Mesendoderm (in vitro differentiated cells): ENCODE results near the gene MUS81.

ENCODE experiments used
- DNase-seq: peaks from one replicate; pipeline ENCODE4 v3.0.0; 2013
- H2AK5ac ChIP-seq: 2 replicates; pipeline ENCODE4 v1.6.1; 2013; ENCODE audit warnings: low read length, inconsistent platforms
- H2BK120ac ChIP-seq: 2 replicates; pipeline ENCODE4 v1.6.1; 2013; ENCODE audit warnings: low read depth, mild to moderate bottlenecking, low read length, moderate library complexity, mixed read lengths
- H2BK15ac ChIP-seq: replicated peaks from 2 replicates; pipeline ENCODE4 v1.6.1; 2013; ENCODE audit warnings: low read depth, mild to moderate bottlenecking, moderate library complexity
- H2BK5ac ChIP-seq: 2 replicates; pipeline ENCODE4 v1.6.1; 2013; ENCODE audit warnings: low read length, inconsistent platforms
- H3K18ac ChIP-seq: 2 replicates; pipeline ENCODE4 v1.6.1; 2013; ENCODE audit warnings: mild to moderate bottlenecking, low read length, mixed read lengths
- H3K23ac ChIP-seq: one replicate; pipeline ENCODE4 v1.6.1; 2013; ENCODE audit warnings: low read length
- H3K27ac ChIP-seq: 2 replicates; pipeline ENCODE4 v1.5.1; 2013; ENCODE audit warnings: low read depth, mild to moderate bottlenecking, inconsistent platforms, low read length, moderate library complexity
- H3K27me3 ChIP-seq: 2 replicates; pipeline ENCODE4 v1.6.1; 2013; ENCODE audit warnings: low read length, control low read depth, mild to moderate bottlenecking, inconsistent platforms; ENCODE audit not compliant: insufficient read depth, poor library complexity
- H3K36me3 ChIP-seq: 2 replicates; pipeline ENCODE4 v1.6.1; 2013; ENCODE audit warnings: low read length, inconsistent platforms; ENCODE audit not compliant: control insufficient read depth, insufficient read depth
- H3K4ac ChIP-seq: one replicate; pipeline ENCODE4 v1.6.1; 2013; ENCODE audit warnings: low read depth, mild to moderate bottlenecking, low read length, moderate library complexity
- H3K4me1 ChIP-seq: 2 replicates; pipeline ENCODE4 v1.6.1; 2013; ENCODE audit warnings: low read depth, low read length, inconsistent platforms; ENCODE audit not compliant: control insufficient read depth
- H3K4me2 ChIP-seq: 2 replicates; pipeline ENCODE4 v1.6.1; 2013; ENCODE audit warnings: low read length
- H3K4me3 ChIP-seq: 2 replicates; pipeline ENCODE4 v1.5.1; 2013; ENCODE audit warnings: mild to moderate bottlenecking, low read length
- H3K56ac ChIP-seq: one replicate; pipeline ENCODE4 v1.6.1; 2013; ENCODE audit warnings: low read length
- H3K79me1 ChIP-seq: 2 replicates; pipeline ENCODE4 v1.6.1; 2013; ENCODE audit warnings: low read length, inconsistent platforms
- H3K79me2 ChIP-seq: 2 replicates; pipeline ENCODE4 v1.6.1; 2013; ENCODE audit warnings: mild to moderate bottlenecking, low read length; ENCODE audit not compliant: control insufficient read depth, insufficient read depth
- H3K9ac ChIP-seq: 2 replicates; pipeline ENCODE4 v1.6.1; 2013; ENCODE audit warnings: low read length, inconsistent platforms
- H4K5ac ChIP-seq: one replicate; pipeline ENCODE4 v1.6.1; 2013; ENCODE audit warnings: low read length
- H4K8ac ChIP-seq: one replicate; pipeline ENCODE4 v1.6.1; 2013; ENCODE audit warnings: low read depth, mild to moderate bottlenecking, control low read depth, low read length, moderate library complexity
- WGBS: extraction: QIAGEN DNeasy Blood & Tissue Kit; methylation state at CpG from one replicate; pipeline ENCODE4 v1.1.7; 2013; ENCODE audit warnings: low lambda C conversion rate, missing lambda C conversion rate; ENCODE audit not compliant: insufficient coverage; ENCODE audit errors: extremely low coverage; 5-methylcytosine and 5-hydroxymethylcytosine counted together

Gene MUS81

DNA sequence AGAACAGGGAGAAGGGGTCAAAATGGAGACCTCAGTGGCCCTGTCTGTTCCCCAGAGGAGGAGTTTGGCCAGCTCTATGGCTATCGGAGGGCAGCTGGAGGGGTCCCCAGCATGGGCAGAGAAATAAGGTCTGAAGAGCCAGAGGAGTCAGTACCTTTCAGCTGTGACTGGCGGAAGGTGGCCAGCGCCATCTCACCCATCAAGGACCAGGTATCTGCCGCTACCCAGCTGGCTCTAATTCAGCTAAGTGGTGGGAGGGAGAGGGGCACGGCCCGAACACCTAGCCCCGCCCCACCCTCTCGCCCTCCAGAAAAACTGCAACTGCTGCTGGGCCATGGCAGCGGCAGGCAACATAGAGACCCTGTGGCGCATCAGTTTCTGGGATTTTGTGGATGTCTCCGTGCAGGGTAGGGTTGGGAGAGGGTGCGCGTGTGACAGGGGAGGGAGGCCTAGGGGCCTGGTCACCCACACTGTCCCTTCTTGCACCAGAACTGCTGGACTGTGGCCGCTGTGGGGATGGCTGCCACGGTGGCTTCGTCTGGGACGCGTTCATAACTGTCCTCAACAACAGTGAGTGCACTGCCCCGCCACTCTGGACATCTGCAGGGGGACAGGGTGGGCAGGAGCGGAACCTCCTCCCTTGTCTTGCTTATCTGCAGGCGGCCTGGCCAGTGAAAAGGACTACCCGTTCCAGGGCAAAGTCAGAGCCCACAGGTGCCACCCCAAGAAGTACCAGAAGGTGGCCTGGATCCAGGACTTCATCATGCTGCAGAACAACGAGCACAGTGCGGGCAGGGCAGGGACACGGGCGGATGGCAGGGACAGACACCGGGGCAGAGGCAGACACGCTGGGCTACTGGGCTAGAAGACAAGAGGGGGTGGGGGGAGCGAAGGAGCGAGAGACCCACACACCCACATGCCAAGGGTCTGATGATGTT lies 22.2 kb downstream of the MUS81 start:
- no peak overlapping the region for H3K56ac ChIP-seq
- H3K4me2 ChIP-seq: no peak overlapping the region
- H4K8ac ChIP-seq: no peak overlapping the region
- peaks cover 5% of the 10 kb centered on the region for H3K79me1 ChIP-seq
- H3K4me3 ChIP-seq: no peak overlapping the region
- H4K5ac ChIP-seq: no peak overlapping the region
- H3K4ac ChIP-seq: no peak overlapping the region
- H2BK15ac ChIP-seq: no peak overlapping the region
- no peaks in the 10 kb centered on the region for H3K27me3 ChIP-seq
- no peak overlapping the region for H3K9ac ChIP-seq
- H3K27ac ChIP-seq: no peak overlapping the region
- WGBS: no CpG with 5 or more reads among the region's 30 CpGs
- no peak overlapping the region for H3K23ac ChIP-seq
- no peak overlapping the region for H3K18ac ChIP-seq
- H3K4me1 ChIP-seq: peaks cover under 1% of the 10 kb centered on the region
- H2BK5ac ChIP-seq: no peak overlapping the region
- no peak overlapping the region for H2AK5ac ChIP-seq
- H3K36me3 ChIP-seq: peaks cover 14% of the 10 kb centered on the region
- no peak overlapping the region for H2BK120ac ChIP-seq
- peaks cover 1% of the 10 kb centered on the region for H3K79me2 ChIP-seq
- DNase-seq: no peak

DNA sequence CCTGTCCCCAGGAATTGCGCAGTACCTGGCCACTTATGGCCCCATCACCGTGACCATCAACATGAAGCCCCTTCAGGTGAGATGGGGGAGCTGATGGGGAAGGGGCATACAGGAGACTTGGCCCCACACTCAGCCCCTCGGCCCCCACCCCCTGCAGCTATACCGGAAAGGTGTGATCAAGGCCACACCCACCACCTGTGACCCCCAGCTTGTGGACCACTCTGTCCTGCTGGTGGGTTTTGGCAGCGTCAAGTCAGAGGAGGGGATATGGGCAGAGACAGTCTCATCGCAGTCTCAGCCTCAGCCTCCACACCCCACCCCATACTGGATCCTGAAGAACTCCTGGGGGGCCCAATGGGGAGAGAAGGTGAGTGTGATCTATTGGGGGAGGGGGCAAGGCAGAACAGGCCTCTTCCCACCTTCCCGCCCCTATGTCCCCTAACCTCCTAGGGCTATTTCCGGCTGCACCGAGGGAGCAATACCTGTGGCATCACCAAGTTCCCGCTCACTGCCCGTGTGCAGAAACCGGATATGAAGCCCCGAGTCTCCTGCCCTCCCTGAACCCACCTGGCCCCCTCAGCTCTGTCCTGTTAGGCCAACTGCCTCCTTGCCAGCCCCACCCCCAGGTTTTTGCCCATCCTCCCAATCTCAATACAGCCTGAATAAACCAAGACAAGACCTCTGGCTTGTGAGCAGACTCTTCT lies 23.0 kb downstream of the MUS81 start:
- Histone ChIP-seq H4K8ac (no peak overlapping the region), H3K9ac (no peak overlapping the region), H2BK5ac (no peak overlapping the region), H2AK5ac (no peak overlapping the region), H3K27me3 (no peaks in the 10 kb centered on the region), H4K5ac (no peak overlapping the region), H3K79me2 (peaks cover 3% of the 10 kb centered on the region), H3K27ac (no peak overlapping the region), H3K23ac (no peak overlapping the region), H2BK120ac (no peak overlapping the region), H3K18ac (no peak overlapping the region), H3K4me3 (no peak overlapping the region), H3K36me3 (peaks cover 14% of the 10 kb centered on the region), H3K4ac (no peak overlapping the region), H3K4me1 (peaks cover 3% of the 10 kb centered on the region), H3K79me1 (peaks cover 9% of the 10 kb centered on the region), H3K56ac (no peak overlapping the region), H2BK15ac (no peak overlapping the region), H3K4me2 (no peak overlapping the region)
- no peak for DNase-seq
- WGBS: no CpG with 5 or more reads among the region's 13 CpGs

DNA sequence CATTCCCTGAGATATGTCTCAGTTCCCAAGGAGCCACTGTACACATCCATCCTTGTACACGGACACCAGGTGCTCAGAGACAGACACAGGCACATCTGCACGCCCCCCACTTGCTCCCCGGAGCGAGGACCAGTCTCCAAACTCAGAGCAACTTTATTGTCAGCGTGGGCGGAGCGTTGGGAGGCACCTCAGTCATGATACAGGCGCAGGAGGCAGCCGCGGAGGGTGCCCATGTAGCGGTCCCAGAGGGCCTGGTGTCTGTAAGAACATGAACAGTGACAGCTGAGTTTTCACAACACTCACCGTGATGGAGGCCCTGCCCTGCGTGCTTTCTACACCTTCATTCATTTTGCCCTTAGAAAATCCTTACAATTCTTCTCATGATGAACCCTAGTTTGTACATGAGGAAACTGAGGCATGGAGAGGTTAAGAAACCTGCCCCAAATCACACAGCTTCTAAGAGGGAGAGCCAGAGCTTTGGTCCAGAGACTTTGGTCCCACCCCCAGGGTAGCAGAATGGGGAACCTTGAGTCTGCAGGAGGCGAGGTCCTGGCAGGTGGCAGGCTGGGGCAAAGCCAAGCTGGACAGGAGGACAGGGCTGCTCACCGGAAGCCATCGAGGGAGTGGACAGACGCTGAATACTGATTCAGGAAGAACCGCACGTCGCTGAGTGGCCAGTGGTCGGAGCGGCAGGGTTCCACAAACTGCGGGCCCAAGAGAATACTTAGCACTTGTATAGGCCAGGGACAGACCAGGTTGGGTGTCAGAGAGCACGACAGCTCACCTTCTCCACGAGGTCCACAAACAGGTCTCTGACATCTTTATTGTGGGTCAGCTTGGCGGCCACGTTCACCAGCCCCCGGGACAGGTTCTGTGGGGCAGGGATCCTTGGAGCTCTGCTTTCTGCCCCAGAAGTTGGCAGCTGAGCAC lies 23.8 kb downstream of the MUS81 start:
- H4K5ac ChIP-seq: no peak overlapping the region
- peaks cover 3% of the 10 kb centered on the region for H3K79me2 ChIP-seq
- no peak overlapping the region for H2BK120ac ChIP-seq
- peaks cover 4% of the 10 kb centered on the region for H3K4me1 ChIP-seq
- H3K79me1 ChIP-seq: peaks cover 9% of the 10 kb centered on the region
- no peak overlapping the region for H4K8ac ChIP-seq
- DNase-seq: no peak
- H3K4me2 ChIP-seq: no peak overlapping the region
- H3K36me3 ChIP-seq: peaks cover 14% of the 10 kb centered on the region
- no peak overlapping the region for H3K18ac ChIP-seq
- no peak overlapping the region for H3K9ac ChIP-seq
- H3K27ac ChIP-seq: no peak overlapping the region
- no peak overlapping the region for H2BK15ac ChIP-seq
- no peak overlapping the region for H3K4ac ChIP-seq
- H3K27me3 ChIP-seq: no peaks in the 10 kb centered on the region
- WGBS: no CpG with 5 or more reads among the region's 28 CpGs
- H3K4me3 ChIP-seq: no peak overlapping the region
- no peak overlapping the region for H3K56ac ChIP-seq
- no peak overlapping the region for H2AK5ac ChIP-seq
- no peak overlapping the region for H2BK5ac ChIP-seq
- H3K23ac ChIP-seq: no peak overlapping the region

DNA sequence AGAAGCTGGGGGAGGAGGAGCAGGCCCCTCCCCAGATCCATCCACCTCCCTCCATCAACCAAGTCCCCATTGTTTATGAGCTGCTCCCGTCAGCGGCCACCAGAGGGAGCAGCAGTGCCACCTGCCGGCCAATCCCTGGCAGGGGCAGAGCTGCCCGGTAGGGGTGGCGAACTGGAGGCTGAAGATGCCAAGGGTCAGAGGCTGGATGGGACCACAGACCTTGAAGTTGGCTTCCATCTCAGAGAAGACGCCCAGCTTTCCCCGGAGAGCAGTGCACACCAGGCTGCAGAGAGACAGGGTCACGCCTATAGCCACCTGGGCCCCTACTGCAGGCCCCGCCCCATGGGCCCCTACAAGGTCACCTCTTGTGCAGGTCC lies 24.5 kb downstream of the MUS81 start:
- H2BK15ac ChIP-seq: no peak overlapping the region
- no peak overlapping the region for H3K56ac ChIP-seq
- no peaks in the 10 kb centered on the region for H3K27me3 ChIP-seq
- H2AK5ac ChIP-seq: no peak overlapping the region
- DNase-seq: peak; percentile 83
- H3K27ac ChIP-seq: no peak overlapping the region
- H3K9ac ChIP-seq: no peak overlapping the region
- no peak overlapping the region for H3K4ac ChIP-seq
- H3K36me3 ChIP-seq: peaks cover 14% of the 10 kb centered on the region
- no peak overlapping the region for H2BK5ac ChIP-seq
- no peak overlapping the region for H3K4me2 ChIP-seq
- no peak overlapping the region for H4K8ac ChIP-seq
- H3K79me2 ChIP-seq: peaks cover 3% of the 10 kb centered on the region
- no peak overlapping the region for H3K23ac ChIP-seq
- no CpG with 5 or more reads among the region's 9 CpGs for WGBS
- H4K5ac ChIP-seq: no peak overlapping the region
- H3K4me1 ChIP-seq: peaks cover 6% of the 10 kb centered on the region
- no peak overlapping the region for H3K4me3 ChIP-seq
- H3K18ac ChIP-seq: no peak overlapping the region
- H2BK120ac ChIP-seq: no peak overlapping the region
- H3K79me1 ChIP-seq: peaks cover 9% of the 10 kb centered on the region

DNA sequence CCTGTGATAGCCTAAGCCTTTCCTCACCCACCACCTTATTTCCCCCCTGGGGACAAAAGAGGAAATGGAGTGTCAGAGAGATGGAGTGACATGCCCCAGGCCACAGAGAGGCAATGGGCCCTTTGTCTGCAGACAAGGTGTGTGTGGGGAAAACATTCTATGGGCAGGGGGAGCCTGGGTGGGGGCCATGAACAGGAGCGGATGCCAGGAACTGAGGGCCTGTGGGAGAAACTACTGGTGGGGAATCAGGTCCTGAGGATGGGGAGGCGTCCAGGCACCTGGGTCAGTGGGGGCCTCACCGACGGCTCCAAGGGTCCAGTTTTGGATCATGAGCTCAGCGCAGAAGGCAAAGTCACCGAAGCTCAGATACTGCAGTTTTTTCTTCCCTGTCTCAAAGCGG lies 25.0 kb downstream of the MUS81 start:
- H4K5ac ChIP-seq: no peak overlapping the region
- H2BK15ac ChIP-seq: no peak overlapping the region
- H3K4me3 ChIP-seq: no peak overlapping the region
- H3K23ac ChIP-seq: no peak overlapping the region
- no peak overlapping the region for H3K18ac ChIP-seq
- H3K9ac ChIP-seq: no peak overlapping the region
- no peak overlapping the region for H4K8ac ChIP-seq
- H3K4ac ChIP-seq: no peak overlapping the region
- peaks cover 9% of the 10 kb centered on the region for H3K79me1 ChIP-seq
- WGBS: no CpG with 5 or more reads among the region's 7 CpGs
- no peak overlapping the region for H3K27ac ChIP-seq
- no peaks in the 10 kb centered on the region for H3K27me3 ChIP-seq
- peaks cover 14% of the 10 kb centered on the region for H3K36me3 ChIP-seq
- no peak overlapping the region for H3K4me2 ChIP-seq
- peaks cover 3% of the 10 kb centered on the region for H3K79me2 ChIP-seq
- H3K56ac ChIP-seq: no peak overlapping the region
- no peak overlapping the region for H2BK120ac ChIP-seq
- no peak for DNase-seq
- H3K4me1 ChIP-seq: peaks cover 6% of the 10 kb centered on the region
- H2AK5ac ChIP-seq: no peak overlapping the region
- H2BK5ac ChIP-seq: no peak overlapping the region
